Endothelial cell of umbilical vein (primary cell): ENCODE measurements around the gene LRG1. TPM values are rescaled to one million over a fixed set of nuclear protein-coding genes. Genes with fewer than 3 reads are reported as not detected.

ENCODE experiments used
- BruUV-seq: library from RNA; stranded (reverse); fragments of 400-500 nt; replicated peaks from 2 replicates; lab custom pipeline; 2021; lab: Mats Ljungman, UMichigan
- CTCF ChIA-PET: fragments of 300-600, 350-600 bp; sonication (Branson Sonifier 250); formaldehyde crosslinking; loops from one replicate; lab custom pipeline; 2021; ENCODE audit warnings: antibody characterized with exemption, inconsistent platforms; lab: Charles Lee
- POLR2A ChIA-PET: fragments of 300-600, 350-600 bp; sonication (Branson Sonifier 250); formaldehyde crosslinking; loops from one replicate; lab custom pipeline; 2021; ENCODE audit warnings: antibody characterized with exemption, inconsistent platforms; lab: Charles Lee
- DNase-seq: peaks from one replicate; pipeline ENCODE4 v3.0.0-alpha.2; 2011; ENCODE audit warnings: low read depth, low spot score
- FAIRE-seq: peaks from 2 replicates; lab custom pipeline; 2011; peaks lifted over from hg19 to GRCh38; lab: Jason Lieb, UNC
- H2AFZ ChIP-seq: 2 replicates; pipeline ENCODE4 v1.6.0; 2012; ENCODE audit warnings: low read depth, low read length, control low read depth, inconsistent platforms
- H3K27ac ChIP-seq: 2 replicates; pipeline ENCODE4 v1.5.1; 2011; ENCODE audit warnings: low read depth, mild to moderate bottlenecking, control low read depth, low read length, moderate library complexity; ENCODE audit not compliant: insufficient read depth
- H3K27me3 ChIP-seq, 2 experiments: 2 replicates each; pipeline versions ENCODE4 v1.6.0 to v1.6.1; 2011; ENCODE audit warnings: low read length in 2 of 2, mixed read lengths in 1 of 2; ENCODE audit not compliant: control insufficient read depth in 2 of 2, insufficient read depth in 2 of 2
- H3K36me3 ChIP-seq, 2 experiments: 2 replicates in 1 of 2; 3 replicates in 1 of 2; pipeline ENCODE4 v1.5.1; 2011; ENCODE audit warnings: low read length in 2 of 2, mild to moderate bottlenecking in 1 of 2, moderate library complexity in 1 of 2; ENCODE audit not compliant: control insufficient read depth in 2 of 2, insufficient read depth in 2 of 2; ENCODE audit errors: extremely low read depth in 1 of 2
- H3K4me1 ChIP-seq: 3 replicates; pipeline ENCODE4 v1.5.1; 2011; ENCODE audit warnings: mild to moderate bottlenecking, low read length; ENCODE audit not compliant: control insufficient read depth, insufficient read depth; ENCODE audit errors: extremely low read depth
- H3K4me2 ChIP-seq: 2 replicates; pipeline ENCODE4 v1.6.1; 2011; ENCODE audit warnings: low read length, control low read depth, mixed read lengths; ENCODE audit not compliant: insufficient read depth
- H3K4me3 ChIP-seq, 3 experiments: fragments of 200-600 bp in 1 of 3; sonication (generic), shearing (Covaris generic) in 1 of 3; replicated peaks in 1 of 3; 2 replicates each; pipeline ENCODE4 v1.5.1; 2011 to 2016; ENCODE audit warnings: control low read depth in 3 of 3, low read length in 3 of 3, mild to moderate bottlenecking in 2 of 3, inconsistent platforms in 1 of 3, low read depth in 1 of 3, moderate library complexity in 1 of 3; ENCODE audit not compliant: insufficient read depth in 1 of 3
- H3K79me2 ChIP-seq: 2 replicates; pipeline ENCODE4 v1.6.0; 2012; ENCODE audit warnings: low read length, inconsistent platforms; ENCODE audit not compliant: control insufficient read depth, insufficient read depth
- H3K9ac ChIP-seq: replicated peaks from 2 replicates; pipeline ENCODE3; 2011; ENCODE audit warnings: low read length, control low read depth; ENCODE audit not compliant: insufficient read depth; ENCODE audit errors: extremely low read depth
- H3K9me1 ChIP-seq: replicated peaks from 3 replicates; pipeline ENCODE4 v1.6.0; 2011; ENCODE audit warnings: mild to moderate bottlenecking, low read length; ENCODE audit not compliant: control insufficient read depth, insufficient read depth; ENCODE audit errors: extremely low read depth
- H3K9me3 ChIP-seq: replicated peaks from 2 replicates; pipeline ENCODE4 v1.5.1; 2012; ENCODE audit warnings: low read length, inconsistent platforms; ENCODE audit not compliant: control insufficient read depth, insufficient read depth
- H4K20me1 ChIP-seq: replicated peaks from 2 replicates; pipeline ENCODE3; 2011; ENCODE audit warnings: mild to moderate bottlenecking, low read length; ENCODE audit not compliant: control insufficient read depth, insufficient read depth; ENCODE audit errors: extremely low read depth
- EZH2 ChIP-seq: IDR thresholded peaks from 2 replicates; pipeline ENCODE4 v1.6.1; 2012; ENCODE audit warnings: borderline replicate concordance, low read depth, mild to moderate bottlenecking, moderate library complexity, low read length, inconsistent platforms; ENCODE audit not compliant: severe bottlenecking
- FOS ChIP-seq: IDR thresholded peaks from 2 replicates; pipeline ENCODE4 v1.6.1; 2011; ENCODE audit warnings: mild to moderate bottlenecking, low read length, moderate library complexity, borderline replicate concordance; ENCODE audit not compliant: insufficient read depth
- GATA2 ChIP-seq: IDR thresholded peaks from 2 replicates; pipeline ENCODE4 v1.7.0; 2011; ENCODE audit warnings: low read depth, mild to moderate bottlenecking, moderate library complexity, mixed read lengths, low read length; ENCODE audit not compliant: insufficient read length, insufficient read depth
- JUN ChIP-seq: IDR thresholded peaks from 2 replicates; pipeline ENCODE4 v1.6.1; 2011; ENCODE audit warnings: borderline replicate concordance, low read depth; ENCODE audit not compliant: insufficient read length, insufficient read depth
- MYC ChIP-seq: IDR thresholded peaks from one replicate; pipeline ENCODE4 v1.6.1; 2011; ENCODE audit warnings: mild to moderate bottlenecking, low read depth, low read length
- POLR2A ChIP-seq: IDR thresholded peaks from 2 replicates; pipeline ENCODE4 v1.6.1; 2012; ENCODE audit warnings: low read depth, mild to moderate bottlenecking, control low read depth, low read length
- POLR2AphosphoS5 ChIP-seq: IDR thresholded peaks from 2 replicates; pipeline ENCODE4 v1.6.1; 2012; ENCODE audit warnings: low read depth, mild to moderate bottlenecking, control low read depth, low read length, moderate library complexity; ENCODE audit not compliant: insufficient read depth
- dilution Hi-C: fragments of 300-500 bp; cut with MboI; formaldehyde crosslinking; loops from one replicate; pipeline ENCODE4 v1.15.0; 2019; ENCODE audit warnings: low sequenced_read_pairs; ENCODE audit not compliant: extremely low pct_ligation_motif_present
- intact Hi-C: fragments of 100-400 bp; cut with micrococcal nuclease; formaldehyde crosslinking; loops from one replicate; pipeline ENCODE4 v1.10.0; 2022
- polyA plus RNA-seq, 4 experiments: library from polyadenylated mRNA; depleted of rRNA in 3 of 4; stranded (reverse) in 3 of 4; unstranded in 1 of 4; fragments of >200 nt; gene quantifications; 2 replicates each; pipeline versions ENCODE4 v1.2.1 to v1.2.3, GENCODE V29; 2011 to 2012; ENCODE audit warnings: missing spikeins in 1 of 4
- total RNA-seq: library from RNA; stranded (reverse); gene quantifications from 2 replicates; pipeline ENCODE4 v1.2.3, GENCODE V29; 2021
- TF ChIP-seq, protein P1 (sequence below): IDR thresholded peaks from 2 replicates; pipeline ENCODE4 v1.6.1; 2011; ENCODE audit not compliant: insufficient read depth, insufficient read length
- TF ChIP-seq, protein P2 (sequence below), 2 donors: IDR thresholded peaks; 1 replicate in 1 of 2; 2 replicates in 1 of 2; pipeline ENCODE4 v1.5.1; 2011; ENCODE audit warnings: low read length in 2 of 2, mild to moderate bottlenecking in 2 of 2, moderate library complexity in 2 of 2, control low read depth in 1 of 2, inconsistent platforms in 1 of 2, low read depth in 1 of 2; ENCODE audit not compliant: insufficient read depth in 1 of 2; ENCODE audit errors: extremely low read depth in 1 of 2

LRG1 gene
- total and polyA plus RNA-seq, 2 donors (not counting 3 experiments of a cell fraction or from before 2014, with no cell fraction given) = 0.21 to 0.31 TPM

DNA sequence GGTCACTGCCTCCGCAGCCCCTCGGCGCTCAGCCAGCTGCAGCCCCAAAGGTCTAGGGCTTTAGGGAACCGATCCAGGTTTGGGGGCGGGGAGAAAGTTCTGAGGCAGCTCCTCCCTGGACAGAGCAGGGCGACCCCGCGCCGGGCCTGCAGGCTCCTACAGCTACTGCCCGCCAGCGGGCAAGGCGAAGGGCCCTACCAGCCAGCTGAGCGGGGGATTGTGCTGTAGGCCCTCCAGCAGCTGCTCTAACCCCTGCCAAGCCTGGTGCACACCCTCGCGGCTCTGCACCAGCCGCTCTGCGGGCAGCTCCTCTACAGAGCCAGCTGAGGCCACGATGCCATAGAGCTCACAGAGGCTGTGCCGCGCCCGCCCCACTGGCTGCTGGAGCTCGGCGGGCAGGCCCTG is 35.5 kb downstream of the LRG1 start:
- BruUV-seq = no TSS peak
- H3K79me2 ChIP-seq = no peaks in the 10 kb centered on the region
- no peak overlapping the region for H3K4me3 ChIP-seq
- intact Hi-C loops (no loop called here), dilution Hi-C loops (no loop called here)
- no peak overlapping the region for H3K27ac ChIP-seq
- H3K27me3 ChIP-seq = no peaks in the 10 kb centered on the region
- H3K9me1 ChIP-seq = no peaks in the 10 kb centered on the region
- no peak overlapping the region for H2AFZ ChIP-seq
- DNase-seq = no peak
- TF ChIP-seq EZH2 (no peak), FOS (no peak), JUN (no peak), POLR2AphosphoS5 (no peak), GATA2 (no peak), POLR2A (no peak), MYC (no peak)
- TF ChIP-seq, protein P1, sequence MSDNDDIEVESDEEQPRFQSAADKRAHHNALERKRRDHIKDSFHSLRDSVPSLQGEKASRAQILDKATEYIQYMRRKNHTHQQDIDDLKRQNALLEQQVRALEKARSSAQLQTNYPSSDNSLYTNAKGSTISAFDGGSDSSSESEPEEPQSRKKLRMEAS = no peak
- TF ChIP-seq, protein P2, sequence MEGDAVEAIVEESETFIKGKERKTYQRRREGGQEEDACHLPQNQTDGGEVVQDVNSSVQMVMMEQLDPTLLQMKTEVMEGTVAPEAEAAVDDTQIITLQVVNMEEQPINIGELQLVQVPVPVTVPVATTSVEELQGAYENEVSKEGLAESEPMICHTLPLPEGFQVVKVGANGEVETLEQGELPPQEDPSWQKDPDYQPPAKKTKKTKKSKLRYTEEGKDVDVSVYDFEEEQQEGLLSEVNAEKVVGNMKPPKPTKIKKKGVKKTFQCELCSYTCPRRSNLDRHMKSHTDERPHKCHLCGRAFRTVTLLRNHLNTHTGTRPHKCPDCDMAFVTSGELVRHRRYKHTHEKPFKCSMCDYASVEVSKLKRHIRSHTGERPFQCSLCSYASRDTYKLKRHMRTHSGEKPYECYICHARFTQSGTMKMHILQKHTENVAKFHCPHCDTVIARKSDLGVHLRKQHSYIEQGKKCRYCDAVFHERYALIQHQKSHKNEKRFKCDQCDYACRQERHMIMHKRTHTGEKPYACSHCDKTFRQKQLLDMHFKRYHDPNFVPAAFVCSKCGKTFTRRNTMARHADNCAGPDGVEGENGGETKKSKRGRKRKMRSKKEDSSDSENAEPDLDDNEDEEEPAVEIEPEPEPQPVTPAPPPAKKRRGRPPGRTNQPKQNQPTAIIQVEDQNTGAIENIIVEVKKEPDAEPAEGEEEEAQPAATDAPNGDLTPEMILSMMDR (IDR thresholded peaks at IDR 0.05; ENCODE audit: extremely low read depth in 1 of 2, insufficient read depth in 1 of 2, low read depth in 1 of 2, low read length in 2 of 2) = no peak
- CTCF ChIA-PET = interaction anchor here (1.7 to 1.9 kb wide), 2 partner anchors 19 to 21 kb away, joined by 7 to 11 read pairs; no protein-coding TSS in a partner anchor
- no peak overlapping the region for H3K9ac ChIP-seq
- H3K36me3 ChIP-seq = peaks cover 5 to 24% of the 10 kb centered on the region in 2 experiments
- no peaks in the 10 kb centered on the region for H3K9me3 ChIP-seq
- H3K4me2 ChIP-seq = no peak overlapping the region
- peaks cover 10% of the 10 kb centered on the region for H3K4me1 ChIP-seq
- no peak for FAIRE-seq
- POLR2A ChIA-PET = no interaction called here
- no peaks in the 10 kb centered on the region for H4K20me1 ChIP-seq
